NAMALWA (cell line): ENCODE measurements around the gene SEMA3A.
A peak's percentile ranks its signal among the peaks of the same experiment; 100 is the strongest.

ENCODE experiments used
- DNase-seq: peaks from one replicate; pipeline ENCODE4 v3.0.0-alpha.2; 2015; ENCODE audit warnings: low spot score

SEMA3A gene

DNA sequence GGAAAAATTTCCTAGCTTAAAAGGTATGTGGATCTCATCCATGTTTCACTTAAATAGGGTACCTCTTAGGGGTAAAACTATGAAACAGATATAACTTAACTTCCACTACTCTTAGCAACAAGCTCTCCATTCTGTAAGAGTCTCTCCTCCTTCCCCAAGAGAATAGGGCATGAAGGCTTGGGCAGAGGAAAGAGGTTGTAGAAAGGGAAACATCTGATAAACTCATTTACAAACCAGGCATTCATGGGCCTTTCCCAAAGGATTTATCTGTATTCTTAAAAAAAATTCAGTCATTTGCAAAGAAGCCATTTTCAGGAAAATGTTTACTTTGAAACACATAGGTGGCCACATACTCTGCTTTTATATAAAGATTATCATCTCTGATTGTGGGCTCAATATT lies 82.7 kb downstream of the SEMA3A start:
- DNase-seq: no peak

DNA sequence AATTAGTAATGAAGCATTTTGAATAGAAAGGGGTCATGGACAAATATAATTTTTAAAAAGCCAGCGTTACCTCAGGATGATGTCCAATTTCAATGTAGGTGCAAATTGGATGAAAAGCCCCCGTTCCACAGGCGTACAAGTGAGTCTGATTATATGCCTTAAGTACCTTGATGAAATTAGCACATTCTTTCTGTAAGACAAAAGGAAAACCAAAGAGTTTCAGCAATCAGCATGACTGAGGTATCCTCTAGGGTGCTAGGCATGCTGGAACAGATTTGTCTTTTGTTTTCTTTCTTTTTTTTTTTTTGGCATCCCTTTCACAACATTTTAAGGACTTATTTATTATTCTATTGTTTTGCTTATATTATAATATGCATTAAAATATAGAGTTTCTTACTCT lies 84.2 kb downstream of the SEMA3A start:
- no peak for DNase-seq

DNA sequence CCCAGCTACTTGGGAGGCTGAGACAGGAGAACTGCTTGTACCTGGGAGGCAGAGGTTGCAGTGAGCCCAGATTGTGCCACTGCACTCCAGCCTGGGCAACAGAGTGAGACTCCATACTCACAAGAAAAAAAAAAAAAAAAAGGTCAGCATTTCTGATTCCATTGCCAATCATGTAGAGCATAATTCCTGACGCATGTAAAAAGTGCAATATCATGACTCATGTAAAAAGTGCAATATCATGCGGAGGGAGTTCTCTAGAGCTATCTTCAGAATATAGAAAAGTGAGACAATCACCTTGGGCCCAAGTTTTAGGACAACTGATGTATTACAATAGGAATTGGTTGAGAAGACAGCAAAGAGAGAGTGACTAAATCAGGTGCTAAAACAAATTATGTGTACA lies 85.8 kb downstream of the SEMA3A start:
- DNase-seq: no peak

DNA sequence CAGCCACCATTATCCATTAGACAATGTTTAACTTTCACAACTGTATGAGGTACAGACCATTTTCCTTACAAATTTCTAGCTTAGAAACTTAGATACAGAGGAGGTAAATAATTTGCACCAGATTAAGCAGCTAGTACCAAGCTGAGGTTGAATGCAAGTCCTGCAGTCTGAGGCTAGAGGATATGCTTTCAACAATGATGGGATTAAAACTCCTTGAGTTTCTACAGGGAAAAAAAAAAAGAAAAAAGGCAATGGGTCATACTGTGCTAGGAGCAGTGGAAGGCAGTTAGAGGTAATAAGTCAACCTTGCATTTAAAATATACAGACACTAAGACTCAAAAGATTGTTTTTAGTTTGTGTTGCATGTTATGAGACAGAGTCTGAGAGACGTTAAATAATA lies 86.5 kb downstream of the SEMA3A start:
- DNase-seq: no peak

DNA sequence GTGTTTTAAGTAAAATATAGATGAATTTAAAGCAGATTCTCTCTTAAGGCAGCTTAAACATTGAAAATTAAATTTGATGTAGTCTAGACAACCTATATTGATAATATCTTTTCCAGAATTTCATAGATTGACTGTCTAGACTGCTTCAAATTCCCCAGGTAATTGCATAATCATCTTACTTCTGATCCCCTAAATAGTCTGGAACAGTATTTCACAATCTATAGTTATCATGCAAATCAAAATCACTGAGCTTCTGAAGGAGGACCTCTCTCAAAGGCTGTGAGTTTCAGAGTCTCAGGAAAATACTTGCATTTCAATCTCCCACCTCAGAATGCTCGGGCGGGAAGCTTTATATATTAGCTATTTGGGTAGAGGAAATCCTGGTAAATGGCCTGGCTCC lies 87.3 kb downstream of the SEMA3A start:
- DNase-seq: no peak

DNA sequence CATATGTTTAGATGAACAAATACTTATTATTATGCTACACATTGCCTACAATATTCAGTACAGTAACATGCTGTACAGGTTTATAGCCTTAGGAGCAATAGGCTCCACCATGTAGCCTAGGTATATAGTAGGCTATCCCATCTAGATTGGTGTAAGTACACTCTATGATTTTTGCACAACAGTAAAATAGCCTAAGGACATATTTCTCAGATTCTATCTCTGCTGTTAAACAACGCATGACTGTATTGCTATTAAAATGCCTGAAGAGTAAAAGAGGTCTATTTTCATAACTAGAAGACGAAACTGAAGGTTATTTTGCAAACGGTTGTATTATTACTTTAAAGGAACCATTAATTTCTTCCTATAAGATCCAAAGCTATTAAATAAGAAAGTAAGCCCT lies 88.3 kb downstream of the SEMA3A start:
- no peak for DNase-seq

DNA sequence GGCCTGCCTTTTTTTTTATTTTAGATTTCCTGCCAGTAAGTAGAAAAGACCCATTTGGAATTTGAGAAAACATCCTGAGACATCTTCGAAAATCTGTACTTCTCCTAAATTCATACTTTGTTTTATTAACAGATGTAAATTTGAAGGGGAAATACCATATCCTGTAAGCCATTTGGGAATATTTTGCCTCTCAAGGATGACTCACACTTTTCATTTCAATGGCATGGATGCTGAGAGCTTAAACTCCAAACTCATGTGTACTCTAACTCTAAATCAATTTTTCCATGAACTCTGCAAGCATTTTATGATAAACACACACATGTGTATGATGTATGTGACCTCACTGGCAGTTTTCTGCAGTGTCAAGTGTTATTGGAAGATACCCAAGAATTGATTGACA lies 89.0 kb downstream of the SEMA3A start:
- DNase-seq: no peak

DNA sequence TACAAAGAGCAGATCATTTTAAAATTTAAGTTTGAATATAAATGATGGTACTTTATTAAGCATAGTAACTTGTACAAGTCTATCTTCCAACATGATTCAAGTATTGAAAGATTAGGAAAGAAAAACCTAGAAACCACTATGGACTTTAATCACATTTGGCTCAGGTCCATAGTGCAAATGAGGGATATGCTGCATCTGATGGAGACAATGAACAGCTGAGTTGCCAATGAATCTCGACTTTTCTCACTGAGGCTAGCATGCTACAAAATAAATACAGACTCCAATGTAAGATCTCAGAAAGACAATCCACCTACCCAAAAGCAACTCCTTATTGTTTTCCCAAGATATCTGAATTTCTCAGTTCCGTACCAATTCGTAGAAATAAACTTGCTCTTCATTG lies 89.8 kb downstream of the SEMA3A start:
- DNase-seq: no peak

DNA sequence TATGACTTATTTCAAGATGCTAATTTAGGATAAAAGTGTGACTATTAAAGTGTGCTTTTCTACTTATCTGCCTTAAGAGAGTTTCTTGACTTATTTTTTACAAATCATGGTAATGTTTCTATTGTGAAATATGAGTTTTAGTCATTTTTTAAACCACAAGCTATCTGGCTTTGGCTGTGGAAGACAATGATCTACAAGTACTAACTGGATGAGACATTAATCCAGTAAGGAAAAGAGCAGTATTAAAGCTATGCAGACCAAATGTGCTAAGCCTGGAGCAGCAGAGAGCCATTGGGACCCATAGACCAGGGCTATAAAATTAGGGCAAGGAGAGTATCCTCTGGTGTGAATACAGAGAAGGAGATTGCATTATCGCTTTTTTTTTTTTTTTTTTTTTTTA lies 92.4 kb downstream of the SEMA3A start:
- no peak for DNase-seq

DNA sequence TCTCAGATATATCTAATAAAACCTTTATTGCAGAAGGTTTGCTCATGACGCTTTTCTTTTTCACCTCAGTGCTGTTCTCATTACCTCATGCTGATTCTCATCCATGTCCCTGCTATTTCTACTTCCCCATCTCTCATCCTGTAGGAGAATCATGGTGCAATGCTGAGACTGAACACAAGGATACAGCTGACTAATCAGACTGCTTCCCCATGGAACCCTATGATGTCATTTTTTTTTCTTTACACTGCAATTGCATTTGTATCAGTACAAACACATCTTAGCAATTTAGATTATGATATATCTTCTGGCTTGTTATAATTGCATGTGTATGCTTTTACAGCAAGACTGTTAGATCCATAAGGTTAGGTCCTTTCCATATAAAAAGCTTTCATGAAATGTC lies 93.7 kb downstream of the SEMA3A start:
- peak; percentile 18 for DNase-seq

DNA sequence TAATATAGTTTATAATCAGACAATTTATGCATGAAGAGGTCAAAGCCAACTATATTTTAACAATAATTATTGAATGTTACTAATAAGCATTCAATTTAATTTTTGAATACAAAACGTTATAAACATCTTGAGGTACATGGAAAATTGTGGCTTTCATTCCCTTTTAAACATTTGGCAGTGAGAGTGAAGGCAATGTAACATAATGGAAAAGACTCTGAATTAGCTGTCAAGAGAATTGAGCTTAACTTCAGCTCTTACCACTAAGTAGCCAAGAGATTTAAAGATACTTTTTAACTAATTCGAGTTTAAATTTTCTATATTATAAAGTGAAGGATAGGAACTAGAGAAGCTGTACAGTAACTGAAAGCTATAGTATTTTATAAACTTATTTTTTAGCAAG lies 98.6 kb downstream of the SEMA3A start:
- no peak for DNase-seq

DNA sequence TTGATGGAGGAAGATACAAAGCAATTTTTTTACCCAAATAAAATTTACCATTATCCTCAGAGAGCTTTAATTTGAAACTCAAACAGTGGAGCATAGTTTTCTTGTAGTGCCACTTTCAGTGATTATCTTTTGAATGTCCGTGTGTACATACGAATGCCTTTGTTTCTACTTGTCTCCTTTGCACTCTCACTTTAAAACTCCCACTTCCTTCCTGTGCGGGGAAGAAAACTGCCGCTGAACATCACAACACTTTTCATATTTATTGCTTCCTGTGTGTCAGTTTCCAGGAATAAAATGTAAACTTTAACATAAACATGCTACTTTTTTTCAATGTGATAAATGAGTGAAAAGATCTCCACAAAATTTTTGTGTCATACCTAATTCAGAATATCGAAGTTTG lies 102.4 kb downstream of the SEMA3A start:
- DNase-seq: peak; percentile 57

DNA sequence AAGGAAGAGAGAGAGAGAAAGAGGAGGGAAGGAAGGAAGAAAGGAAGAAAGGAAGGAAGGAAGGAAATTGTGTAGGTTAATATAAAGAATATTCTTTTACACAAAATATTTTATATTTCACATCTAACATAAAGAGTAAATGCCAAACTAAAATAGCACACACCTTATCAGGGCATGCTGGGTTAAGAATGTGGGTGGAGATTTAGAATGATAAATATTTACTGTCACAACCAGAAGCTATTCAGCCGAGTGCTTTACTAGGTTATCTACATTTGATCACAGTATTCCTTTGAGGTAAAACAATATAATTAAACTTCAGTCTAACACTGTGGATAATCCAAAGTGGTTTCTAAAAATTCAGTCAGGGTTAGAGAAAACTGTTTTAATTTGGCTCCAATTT lies 103.3 kb downstream of the SEMA3A start:
- DNase-seq: no peak

DNA sequence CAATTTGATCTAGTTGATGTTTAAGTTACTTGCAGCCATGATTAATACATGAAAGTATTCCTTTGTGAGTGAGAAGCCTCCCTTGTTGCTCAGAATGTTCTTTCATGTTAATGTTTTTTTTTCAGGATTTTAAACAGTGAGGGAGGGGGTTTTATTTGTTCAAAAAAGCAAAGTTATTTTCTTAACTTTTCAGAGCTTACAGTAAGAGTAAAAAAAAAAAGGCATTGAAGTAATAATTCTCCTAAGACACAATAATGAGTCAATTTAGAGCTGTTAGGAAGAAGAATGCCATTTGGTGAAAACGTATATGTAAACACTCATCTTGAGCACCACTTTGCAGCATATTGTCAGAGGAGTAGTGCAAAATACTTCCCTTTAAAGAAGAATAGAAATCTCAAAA lies 105.8 kb downstream of the SEMA3A start:
- no peak for DNase-seq

DNA sequence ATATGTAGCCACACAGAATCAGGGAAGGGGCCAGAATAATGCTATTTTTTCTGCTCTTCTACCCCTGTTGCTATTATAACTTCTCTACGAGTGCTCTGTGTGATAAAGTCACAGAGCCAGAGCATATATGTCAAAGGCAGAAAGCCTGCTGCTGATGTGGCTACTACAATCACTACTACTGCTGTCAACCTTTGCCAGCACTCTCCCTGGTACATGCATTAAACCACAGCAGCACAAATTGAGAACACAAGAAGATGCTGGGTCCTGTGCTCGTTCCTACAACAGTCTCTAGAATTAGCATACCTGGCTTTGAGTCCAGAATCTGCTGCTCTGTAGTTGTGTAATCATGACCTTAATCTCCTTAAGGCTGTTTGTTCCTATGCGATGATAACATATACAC lies 108.6 kb downstream of the SEMA3A start:
- no peak for DNase-seq

DNA sequence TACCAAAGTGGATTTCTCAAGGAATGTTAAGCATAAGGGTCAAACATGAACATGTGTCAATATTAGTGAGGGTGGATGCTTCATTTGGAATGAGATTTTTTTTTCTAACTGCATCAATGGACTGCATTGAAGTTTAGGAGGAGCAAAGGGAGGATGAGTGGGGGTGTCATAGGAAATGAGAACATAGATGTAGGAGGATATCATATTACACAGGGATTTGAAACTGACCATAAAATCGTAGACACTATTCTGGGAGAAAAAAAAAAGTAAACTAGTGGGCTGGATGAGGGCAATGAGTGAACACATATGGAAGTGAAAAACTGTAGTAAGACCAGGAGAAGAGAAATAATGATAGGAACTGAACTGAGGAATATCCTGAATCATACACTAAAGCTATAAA lies 109.4 kb downstream of the SEMA3A start:
- DNase-seq: no peak

DNA sequence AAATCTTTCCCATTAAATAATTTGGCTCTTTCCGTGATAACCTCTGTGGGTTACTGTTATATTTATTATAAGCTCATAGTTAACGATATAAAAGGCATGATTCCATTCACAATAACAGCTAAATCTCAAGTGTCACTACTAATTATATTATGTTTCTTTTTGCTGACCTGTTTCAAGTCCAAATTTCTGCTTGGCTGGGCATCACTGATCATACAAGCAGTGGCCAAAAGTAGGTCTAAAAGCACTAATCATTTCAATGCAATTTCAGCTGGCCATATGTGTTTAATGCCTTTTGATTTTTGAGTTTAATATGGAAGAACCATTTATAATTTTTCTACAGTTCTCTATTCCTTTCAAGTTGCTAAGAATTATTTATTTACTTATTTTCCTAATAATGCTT lies 110.7 kb downstream of the SEMA3A start:
- no peak for DNase-seq

DNA sequence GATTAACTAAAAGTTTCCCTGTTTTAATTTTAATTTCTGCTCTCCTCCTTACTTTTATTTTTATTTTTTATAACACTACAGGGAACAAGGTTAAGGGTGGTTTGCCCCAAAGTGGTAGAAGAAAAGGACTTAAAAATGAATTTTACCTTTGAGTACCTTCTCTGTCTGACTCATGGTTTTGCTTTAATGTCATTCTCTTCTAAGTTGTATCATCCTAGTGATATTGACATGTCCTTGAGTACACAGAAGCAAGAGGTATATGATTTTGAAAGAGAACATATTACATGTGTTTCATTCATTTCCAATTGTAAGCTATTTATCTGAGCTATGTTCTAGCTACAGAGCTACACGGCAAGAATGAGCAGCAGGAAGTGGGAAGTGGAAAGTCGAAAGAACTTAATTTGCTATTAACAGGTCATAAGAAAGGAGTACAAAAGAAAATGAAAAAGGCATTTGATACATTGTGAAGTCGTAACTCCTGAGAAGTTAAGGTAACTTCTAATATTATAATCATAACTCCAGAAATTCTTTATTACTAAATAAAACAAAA lies 112.5 kb downstream of the SEMA3A start:
- no peak for DNase-seq

DNA sequence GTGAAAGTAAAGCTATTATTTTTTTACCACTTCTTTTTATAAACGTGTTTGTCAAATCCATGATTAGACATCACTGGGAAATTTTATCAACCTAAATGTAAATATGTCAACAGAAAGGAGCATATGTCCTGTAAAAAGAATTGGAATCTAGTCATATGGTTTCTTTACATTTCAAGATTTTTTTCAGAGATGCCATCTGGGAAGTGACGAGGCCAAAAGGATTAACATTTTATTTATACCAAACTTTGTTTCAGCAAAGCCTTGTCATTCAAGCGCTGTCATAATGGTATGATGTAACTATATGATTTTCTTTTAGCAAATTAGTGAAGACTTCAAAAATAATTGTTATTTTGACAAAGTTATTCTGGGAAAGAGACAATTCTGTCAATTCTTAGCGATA lies 117.3 kb downstream of the SEMA3A start:
- DNase-seq: no peak

DNA sequence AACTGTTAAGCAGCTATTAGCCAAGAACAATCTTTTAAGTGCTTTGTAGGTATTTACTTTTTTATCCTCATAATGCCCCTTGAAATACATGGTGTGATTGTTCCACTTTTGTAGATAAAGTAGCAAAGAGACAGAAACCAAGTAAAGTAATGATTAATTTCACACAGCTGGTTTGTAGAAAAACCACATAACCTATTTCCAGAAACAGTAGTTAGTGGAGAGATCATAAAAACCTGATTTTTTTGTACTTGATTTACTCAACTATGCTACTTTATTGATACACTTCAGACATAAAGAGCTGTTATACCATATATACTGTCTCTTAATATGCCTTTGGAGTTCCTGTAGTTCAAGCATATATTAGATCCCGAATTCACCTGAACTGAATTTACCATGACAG lies 118.4 kb downstream of the SEMA3A start:
- DNase-seq: no peak

DNA sequence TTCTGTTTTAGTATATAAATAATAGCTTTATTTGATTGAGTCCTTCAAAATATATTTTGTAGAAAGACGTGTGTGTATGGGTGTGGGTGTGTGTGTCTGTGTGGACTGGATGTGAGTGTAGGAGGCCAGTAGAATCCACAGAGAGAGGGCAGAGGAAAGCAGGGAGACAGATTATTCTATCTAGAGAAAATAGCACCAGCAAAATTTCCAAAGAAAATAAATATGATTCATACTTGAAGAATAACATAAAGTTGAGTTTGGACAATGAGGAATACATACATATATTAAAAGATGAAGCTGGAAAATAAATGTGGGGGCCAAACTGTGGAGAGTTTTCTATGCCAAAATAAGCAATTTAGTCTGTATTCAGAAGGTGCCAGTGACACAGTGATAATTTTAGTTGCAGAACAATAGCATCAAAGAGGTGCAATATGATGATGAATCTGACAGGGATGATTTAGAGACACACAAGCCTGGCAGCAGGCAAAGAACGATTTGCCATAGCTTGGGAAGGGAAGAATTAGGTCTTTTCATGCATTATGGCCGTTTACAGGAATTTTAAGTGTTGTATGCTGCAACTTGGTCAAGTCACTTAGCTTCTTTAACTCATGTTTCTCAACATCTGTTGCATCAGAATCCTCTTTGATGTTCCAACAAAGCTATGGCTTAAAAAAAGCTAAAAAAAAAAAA lies 121.3 kb downstream of the SEMA3A start:
- DNase-seq: no peak

DNA sequence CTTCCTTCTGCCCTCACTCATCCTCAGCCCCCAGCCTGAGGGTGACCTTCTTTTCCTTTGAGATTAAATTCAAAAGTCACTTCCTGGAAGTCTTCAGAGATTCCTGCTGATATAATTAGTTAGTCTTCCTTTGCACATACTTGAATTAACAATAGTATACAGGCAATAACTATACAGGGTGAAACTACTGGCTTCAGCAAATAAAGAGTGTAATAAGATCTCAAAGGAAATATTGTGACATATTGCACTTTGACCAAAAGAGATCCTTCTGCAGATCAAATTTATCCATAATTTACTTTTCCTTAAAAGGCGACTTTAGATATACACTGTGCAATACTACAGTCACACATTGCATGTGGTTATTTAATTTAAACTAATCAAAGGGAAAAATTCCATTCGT lies 123.8 kb downstream of the SEMA3A start:
- DNase-seq: no peak

DNA sequence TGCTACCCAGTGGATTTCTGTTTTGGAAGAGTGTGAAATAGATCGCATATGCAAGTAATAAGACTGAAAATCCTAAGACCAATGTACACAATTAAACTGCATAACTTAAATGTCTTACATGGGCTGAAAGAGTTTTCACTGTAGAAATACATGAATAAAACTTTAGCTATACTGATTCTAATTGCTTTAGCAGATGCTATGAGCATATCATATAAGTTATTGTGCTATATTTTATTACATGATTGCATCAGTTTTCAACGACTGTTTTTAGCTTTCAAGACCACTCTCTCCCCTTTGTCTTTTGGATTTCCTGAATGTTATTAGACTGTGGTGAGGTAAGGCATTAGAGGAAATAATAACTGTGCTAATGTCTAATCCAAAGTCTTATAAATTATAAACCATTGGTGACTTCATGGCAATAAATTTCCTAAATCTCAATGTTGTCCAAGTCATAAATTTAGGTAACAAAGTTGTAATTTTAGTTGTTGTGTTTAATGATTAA lies 124.5 kb downstream of the SEMA3A start:
- no peak for DNase-seq

DNA sequence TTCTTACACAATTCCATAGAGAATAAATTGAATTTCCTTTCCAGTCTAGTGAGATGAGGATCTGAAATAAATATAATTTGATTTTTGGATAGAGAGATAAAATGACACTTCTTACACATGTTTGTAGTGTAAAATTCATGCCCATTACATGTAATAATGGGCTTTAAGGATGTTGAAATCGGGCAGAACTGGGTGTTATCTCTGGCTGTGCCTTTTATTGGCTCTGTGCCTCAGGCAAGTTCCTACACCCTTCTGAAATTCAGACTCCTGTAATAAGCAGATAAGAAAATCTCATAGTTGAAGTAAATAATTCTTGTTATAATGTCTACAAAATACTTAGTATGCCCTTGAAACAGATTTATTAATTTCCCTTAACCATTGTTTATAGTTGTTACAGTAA lies 125.6 kb downstream of the SEMA3A start:
- DNase-seq: no peak
